HT-29 (cell line): ENCODE results near the gene PTPRD. TPM values are rescaled to one million over a fixed set of nuclear protein-coding genes. Genes with fewer than 3 reads are reported as not detected.

Source experiments
- DNase-seq: peaks from one replicate; pipeline ENCODE4 v3.0.0-alpha.2; 2015; ENCODE audit warnings: low spot score
- total RNA-seq: library from RNA; depleted of rRNA; stranded (reverse); fragments of >200 nt; shearing (Covaris generic); gene quantifications from 2 replicates; pipeline ENCODE4 v1.2.3, GENCODE V29; 2014

The PTPRD gene
- total RNA-seq, 1 experiment from 2014 or later, result not detected

DNA sequence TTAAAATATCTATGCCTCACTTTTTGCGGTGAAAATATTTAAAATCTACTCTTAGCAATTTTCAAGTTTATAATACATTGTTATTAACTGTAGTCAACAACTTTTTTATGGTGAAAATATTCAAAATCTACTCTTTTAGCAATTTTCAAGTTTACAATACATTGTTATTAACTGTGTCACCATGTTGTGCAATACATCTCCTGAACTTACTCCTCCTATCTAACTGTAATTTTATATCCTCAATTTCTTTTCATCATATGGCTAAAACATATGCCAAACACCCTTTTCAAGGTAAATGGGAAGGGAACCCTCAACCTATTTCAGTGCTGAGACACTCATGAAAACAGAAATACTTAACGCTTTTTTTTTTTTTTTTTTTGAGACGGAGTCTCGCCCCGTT lies 1830.6 kb downstream of the PTPRD start:
- no peak for DNase-seq

- no peak for DNase-seq
Observed at GRCh38 chr9:8781458-8781857, 1831.3 kb downstream of the PTPRD start.

- no peak for DNase-seq
Observed at GRCh38 chr9:8780386-8780785, 1832.4 kb downstream of the PTPRD start.

- no peak for DNase-seq
Observed at GRCh38 chr9:8779478-8779877, 1833.3 kb downstream of the PTPRD start.

- DNase-seq, result no peak
Observed at GRCh38 chr9:8778356-8778755, 1834.4 kb downstream of the PTPRD start.

DNA sequence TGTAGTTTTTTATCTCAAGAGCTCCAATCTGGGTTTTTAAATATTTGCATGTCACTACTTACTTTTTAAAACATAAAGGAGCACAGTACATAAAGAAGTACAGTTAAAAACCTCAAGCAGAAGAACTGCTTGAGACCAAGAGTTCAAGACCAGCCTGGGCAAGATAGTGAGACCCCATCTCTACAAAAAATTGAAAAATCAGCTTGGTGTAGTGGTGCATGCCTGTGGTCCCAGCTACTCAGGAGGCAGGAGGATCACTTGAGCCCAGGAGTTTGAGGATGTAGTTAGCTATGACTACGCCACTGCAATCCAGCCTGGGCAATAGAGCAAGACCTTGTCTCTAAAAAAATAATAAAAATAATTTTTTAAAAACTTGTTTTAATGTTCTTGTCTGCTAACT lies 1840.5 kb downstream of the PTPRD start:
- no peak for DNase-seq

GRCh38 chr9:8769153-8769552 lies 1843.6 kb downstream of the PTPRD start:
- DNase-seq, result no peak

GRCh38 chr9:8766096-8766495 lies 1846.7 kb downstream of the PTPRD start:
- no peak for DNase-seq

GRCh38 chr9:8764051-8764450 lies 1848.8 kb downstream of the PTPRD start:
- DNase-seq, result no peak

- DNase-seq, result peak; percentile 5
Observed at GRCh38 chr9:8762479-8763085, 1850.2 kb downstream of the PTPRD start.

DNA sequence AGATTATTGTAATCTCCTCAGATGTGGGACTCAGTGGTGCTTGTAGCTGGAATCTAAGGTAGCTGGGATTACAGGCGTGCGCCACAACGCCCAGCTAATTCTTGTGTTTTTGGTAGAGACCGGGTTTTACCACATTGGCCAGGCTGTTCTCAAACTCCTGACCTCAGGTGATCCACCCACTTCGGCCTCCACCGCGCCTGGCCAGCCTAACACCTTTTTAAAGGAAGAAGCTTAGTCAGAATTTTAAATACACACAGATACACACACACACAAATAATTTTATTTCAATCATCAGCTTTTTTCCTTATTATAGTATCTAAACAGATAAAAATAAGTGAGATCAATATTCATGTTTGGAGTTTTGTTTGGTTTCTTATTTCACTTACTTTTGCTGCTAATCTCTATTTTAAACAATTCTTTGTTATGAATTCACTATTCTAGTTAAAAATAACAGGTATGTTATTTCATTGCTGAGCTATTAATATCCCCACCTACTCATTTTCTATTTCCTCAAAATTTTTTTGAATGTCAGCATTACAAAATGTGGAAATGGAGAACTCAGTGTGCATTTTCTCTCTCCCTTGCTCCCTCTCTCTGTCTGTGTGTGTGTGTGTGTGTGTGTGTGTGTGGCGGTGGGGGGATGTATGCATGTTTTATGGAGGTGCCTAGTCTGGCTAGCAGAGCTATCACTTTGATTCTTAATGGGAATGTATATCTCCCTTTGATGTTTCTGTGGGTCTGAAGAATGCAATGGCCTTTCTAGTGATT lies 1852.6 kb downstream of the PTPRD start:
- DNase-seq, result no peak

- DNase-seq, result no peak
Observed at GRCh38 chr9:8757881-8758280, 1854.9 kb downstream of the PTPRD start.

GRCh38 chr9:8754751-8755150 lies 1858.1 kb downstream of the PTPRD start:
- no peak for DNase-seq

DNA sequence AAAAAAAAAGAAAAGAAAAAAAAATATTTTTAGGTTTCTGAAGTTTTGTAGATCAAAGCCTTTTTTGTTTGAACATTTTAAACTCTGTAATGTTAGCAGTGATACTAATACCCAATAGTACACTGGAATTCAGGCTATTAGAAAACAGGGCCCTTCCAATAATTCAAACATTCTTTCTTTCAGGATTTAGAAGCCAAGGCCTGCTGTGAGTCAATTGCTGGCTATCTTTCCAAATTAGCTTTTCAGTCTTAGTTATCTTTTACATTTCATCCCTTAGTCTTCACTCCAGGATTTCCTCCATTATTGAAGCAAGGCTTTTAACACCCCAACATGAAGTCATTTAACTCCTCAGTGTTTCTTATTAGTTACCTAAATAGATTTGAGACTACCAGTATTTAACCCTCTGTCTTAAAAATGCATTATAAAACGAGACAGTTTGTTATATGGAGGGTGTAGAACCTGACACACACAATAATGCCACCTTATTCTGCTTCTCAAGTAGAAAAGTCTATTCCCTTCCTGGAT lies 1861.3 kb downstream of the PTPRD start:
- DNase-seq, result no peak

DNA sequence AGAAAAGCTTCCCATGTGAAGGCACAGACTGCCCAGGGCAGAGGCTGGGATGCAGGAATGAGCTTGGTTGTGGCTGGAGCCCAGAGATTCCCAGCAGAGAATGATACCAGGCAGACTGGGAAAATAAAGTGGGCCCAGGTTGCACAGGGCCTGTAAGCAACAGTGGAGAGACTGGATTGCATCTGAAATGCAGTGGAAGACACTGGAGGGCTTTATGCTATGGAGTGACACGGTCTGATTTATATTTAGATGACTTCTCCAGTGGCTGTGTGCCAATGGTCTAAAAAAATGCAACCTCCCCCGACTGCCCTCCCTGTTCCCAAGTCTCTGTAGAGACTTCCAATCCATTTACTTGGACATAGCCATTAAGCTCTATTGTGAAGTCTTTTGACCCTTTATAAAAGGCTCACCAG lies 1862.2 kb downstream of the PTPRD start:
- DNase-seq, result no peak

DNA sequence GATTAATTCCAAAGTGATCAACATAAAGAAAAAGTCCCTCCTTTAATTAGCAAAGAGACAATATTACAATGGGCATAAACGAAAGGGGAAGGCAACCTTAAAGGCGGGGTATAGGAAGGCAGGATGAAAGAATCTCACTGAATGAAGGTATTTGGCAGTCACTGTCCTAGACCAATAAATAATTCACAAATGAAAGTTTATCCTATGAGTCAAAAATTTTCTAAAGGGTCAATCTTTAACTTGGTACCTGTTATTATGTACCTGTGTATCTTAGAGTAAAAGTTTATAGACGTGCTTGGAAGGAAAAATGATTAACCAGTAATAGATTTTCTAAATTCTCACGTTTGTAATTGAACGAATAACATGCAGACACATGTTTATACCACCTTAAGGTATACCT lies 1867.5 kb downstream of the PTPRD start:
- no peak for DNase-seq

DNA sequence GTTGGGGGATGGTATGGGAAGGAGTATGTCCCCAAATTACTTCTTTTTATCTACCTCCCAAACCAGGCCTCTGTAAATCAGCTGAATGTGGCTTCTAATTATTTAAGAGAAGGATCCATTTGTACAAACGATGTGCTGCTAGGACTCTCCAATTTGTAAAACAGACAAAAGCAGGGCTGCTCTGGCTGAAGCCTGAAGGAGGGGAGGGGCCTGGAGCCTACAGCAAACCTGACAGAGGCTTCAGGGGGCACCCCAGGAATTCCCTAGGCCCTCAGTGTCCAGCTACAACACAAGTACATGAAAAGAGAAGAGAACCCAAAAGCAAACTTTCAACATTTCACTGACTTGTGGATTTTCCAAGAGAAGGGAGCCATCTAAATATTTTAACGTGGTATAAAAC lies 1873.9 kb downstream of the PTPRD start:
- DNase-seq, result no peak

DNA sequence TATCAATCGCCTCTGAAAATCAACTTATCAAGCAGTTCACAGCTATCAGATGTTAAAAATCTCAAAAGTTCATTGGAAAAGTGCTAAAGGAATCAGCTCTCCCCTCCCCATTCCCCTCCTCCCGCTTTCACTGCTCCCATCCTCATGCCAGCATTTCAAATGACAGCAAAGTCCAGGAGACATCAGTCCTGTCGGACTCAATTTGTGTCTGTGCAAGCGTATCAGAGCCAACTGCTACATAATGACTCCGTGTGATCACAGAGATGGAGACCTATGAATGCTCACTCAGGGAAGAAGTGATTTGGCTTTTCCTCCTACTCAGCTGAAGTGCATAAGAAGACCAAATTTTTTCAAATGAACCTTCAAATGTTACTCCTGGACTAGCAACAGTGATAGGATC lies 1876.0 kb downstream of the PTPRD start:
- DNase-seq, result no peak

- no peak for DNase-seq
Observed at GRCh38 chr9:8734760-8735159, 1878.0 kb downstream of the PTPRD start.

DNA sequence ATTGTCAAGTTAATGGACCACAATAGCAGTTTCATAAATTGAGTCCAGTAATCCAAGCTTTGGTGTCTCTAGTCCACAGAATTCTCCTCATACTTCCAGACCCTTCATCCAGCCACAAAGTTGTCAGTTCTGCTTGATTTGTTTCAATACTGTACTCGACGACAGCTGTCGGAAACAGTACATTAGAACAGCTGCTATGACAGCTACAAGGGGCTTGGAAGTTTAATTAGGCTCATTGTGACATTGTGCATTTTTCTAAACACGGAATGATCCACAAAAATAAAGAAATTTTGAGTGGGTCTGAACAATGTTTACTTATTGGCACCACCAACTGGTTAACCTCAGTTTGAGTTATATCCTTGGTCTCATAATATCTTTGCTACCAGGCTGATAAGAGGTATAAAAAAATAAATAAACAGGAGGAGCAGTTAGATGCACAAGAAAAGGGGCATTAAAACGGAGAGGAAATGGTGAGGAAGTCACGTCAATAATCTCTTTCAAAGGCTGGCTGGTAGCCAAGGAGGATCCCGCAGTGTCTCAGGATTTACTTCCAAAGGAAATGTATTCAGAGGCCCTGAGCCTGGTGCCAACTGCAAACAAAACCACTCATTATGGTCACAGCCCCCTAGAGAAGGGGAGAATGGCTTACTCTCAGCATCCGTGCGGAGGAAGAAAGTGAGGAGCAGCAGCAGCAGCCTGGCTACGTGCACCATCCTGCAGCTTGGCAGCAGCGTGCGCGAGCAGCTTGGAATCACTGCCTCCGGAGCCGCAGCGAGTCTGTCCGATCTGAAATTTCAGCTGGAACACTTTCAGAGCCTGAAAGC lies 1879.5 kb downstream of the PTPRD start:
- no peak for DNase-seq

GRCh38 chr9:8732367-8733075 lies 1880.3 kb downstream of the PTPRD start:
- DNase-seq, result no peak

DNA sequence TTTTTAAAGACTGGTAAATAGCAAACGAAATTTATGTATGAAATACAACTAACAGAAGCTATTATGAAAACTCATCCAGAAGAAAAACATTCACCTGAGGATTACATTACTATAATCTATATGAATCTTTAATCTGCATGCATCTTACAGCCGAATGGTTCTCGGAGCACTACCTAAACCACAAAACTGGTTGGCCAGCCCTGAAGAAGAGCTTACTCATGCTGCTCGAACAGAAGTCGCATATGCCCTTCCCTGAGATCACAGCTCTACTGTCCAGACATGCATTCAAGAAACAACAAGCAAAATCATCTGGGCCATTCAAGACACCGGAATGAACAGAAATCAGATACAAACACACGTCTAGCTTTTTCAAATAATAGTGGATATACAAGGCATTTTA lies 1882.2 kb downstream of the PTPRD start:
- no peak for DNase-seq
